Neural cell (in vitro differentiated cells): Measurements from ENCODE around the gene CUEDC1.

Source experiments
- CTCF ChIP-seq: fragments of 450-650 bp; IDR thresholded peaks from 2 replicates; pipeline ENCODE4 v1.5.1; 2014; ENCODE audit warnings: antibody characterized with exemption, mild to moderate bottlenecking, moderate library complexity; ENCODE audit not compliant: poor library complexity, severe bottlenecking
- EZH2 ChIP-seq: fragments of 200-600, 300-800 bp; shearing (Covaris generic), sonication (generic); IDR thresholded peaks from 2 replicates; pipeline ENCODE4 v1.6.1; 2014; ENCODE audit warnings: antibody characterized with exemption, low read length, borderline replicate concordance, mild to moderate bottlenecking; ENCODE audit not compliant: insufficient read depth, poor library complexity, severe bottlenecking
- MXI1 ChIP-seq: fragments of 450-650 bp; conservative IDR thresholded peaks from 2 replicates; pipeline ENCODE4 v1.6.1; 2014; ENCODE audit warnings: antibody characterized with exemption, mild to moderate bottlenecking; ENCODE audit not compliant: poor library complexity, severe bottlenecking
- POLR2AphosphoS5 ChIP-seq: IDR thresholded peaks from 2 replicates; pipeline ENCODE4 v1.6.1; 2012
- RAD21 ChIP-seq: fragments of 450-650 bp; conservative IDR thresholded peaks from 2 replicates; pipeline ENCODE4 v1.6.1; 2014; ENCODE audit warnings: antibody characterized with exemption, mild to moderate bottlenecking, moderate library complexity
- TAF1 ChIP-seq: IDR thresholded peaks from 2 replicates; pipeline ENCODE4 v1.6.1; 2012; ENCODE audit warnings: low read depth

- no peak for TF ChIP-seq POLR2AphosphoS5
- TF ChIP-seq CTCF, result no peak
- no peak for TF ChIP-seq EZH2
- no peak for TF ChIP-seq MXI1
- TF ChIP-seq TAF1, result no peak
- no peak for TF ChIP-seq RAD21
Measured at GRCh38 chr17:58004060-58004459, 48.8 kb upstream of the CUEDC1 start.
